ENCODE measurements around the gene PHLPP2.

GRCh38 chr16:71675380-71675779 lies 49.1 kb downstream of the PHLPP2 start:
- TF ChIP-seq CTCF (IDR thresholded peaks at IDR 0.05): no peak
- TF ChIP-seq POLR2A (IDR thresholded peaks at IDR 0.05): no peak
